Measurements from ENCODE around the gene RERE.
A peak's percentile ranks its signal among the peaks of the same experiment; 100 is the strongest.

RERE gene

GRCh38 chr1:8604041-8604945 lies 213.1 kb downstream of the RERE start:
- DNase-seq (ENCODE audit: low read depth): no peak
- no peak for TF ChIP-seq CTCF (conservative IDR thresholded peaks at IDR 0.05; ENCODE audit: control insufficient read depth, insufficient read depth, low read depth, low read length)
- no peak overlapping the region for H3K4me3 ChIP-seq (ENCODE audit: control insufficient read depth, low read depth, low read length)

- TF ChIP-seq CTCF (conservative IDR thresholded peaks at IDR 0.05; ENCODE audit: control insufficient read depth, insufficient read depth, low read depth, low read length): no peak
- peak; percentile 63 for DNase-seq (ENCODE audit: low read depth)
- no peak overlapping the region for H3K4me3 ChIP-seq (ENCODE audit: control insufficient read depth, low read depth, low read length)
Measured at GRCh38 chr1:8603220-8603616, 214.2 kb downstream of the RERE start.

DNA sequence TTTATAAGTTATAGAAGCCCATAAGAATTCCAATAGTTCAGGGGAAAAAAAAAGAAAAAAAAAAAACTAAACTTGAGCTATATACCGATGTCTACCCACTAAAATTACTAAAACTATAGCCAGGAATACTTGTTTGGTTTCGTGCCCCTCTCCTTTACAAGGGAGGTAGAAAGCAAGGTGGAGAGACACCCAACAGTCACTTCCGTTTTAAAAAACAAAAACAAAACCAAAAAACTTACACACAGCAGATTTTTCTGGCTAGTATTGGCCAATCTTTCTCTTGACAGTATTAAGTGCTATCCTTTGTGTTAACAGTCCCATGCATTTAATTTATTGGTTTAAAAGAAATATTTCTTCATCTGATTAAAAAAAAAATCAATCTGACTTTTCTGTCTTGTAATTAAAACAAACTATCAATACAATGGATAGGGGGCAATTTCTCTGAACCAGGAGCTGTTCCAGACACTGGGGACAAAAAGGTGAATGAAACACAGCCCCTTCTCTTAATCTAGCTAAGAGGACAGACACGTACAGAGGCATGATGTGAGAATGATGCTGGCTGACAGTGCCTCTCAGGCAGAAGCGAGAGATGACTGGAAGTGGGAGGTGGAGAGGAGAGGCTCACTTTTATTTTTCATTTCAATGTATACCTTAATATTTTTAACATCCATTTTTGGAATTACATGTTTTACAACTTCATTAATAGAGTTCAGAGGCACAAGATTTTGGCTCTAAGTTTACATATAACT lies 214.8 kb downstream of the RERE start:
- TF ChIP-seq CTCF (conservative IDR thresholded peaks at IDR 0.05; ENCODE audit: control insufficient read depth, insufficient read depth, low read depth, low read length): no peak
- H3K4me3 ChIP-seq (ENCODE audit: control insufficient read depth, low read depth, low read length): no peak overlapping the region
- no peak for DNase-seq (ENCODE audit: low read depth)

- DNase-seq (ENCODE audit: low read depth): no peak
- TF ChIP-seq CTCF (conservative IDR thresholded peaks at IDR 0.05; ENCODE audit: control insufficient read depth, insufficient read depth, low read depth, low read length): no peak
- no peak overlapping the region for H3K4me3 ChIP-seq (ENCODE audit: control insufficient read depth, low read depth, low read length)
Measured at GRCh38 chr1:8600336-8600735, 217.1 kb downstream of the RERE start.

DNA sequence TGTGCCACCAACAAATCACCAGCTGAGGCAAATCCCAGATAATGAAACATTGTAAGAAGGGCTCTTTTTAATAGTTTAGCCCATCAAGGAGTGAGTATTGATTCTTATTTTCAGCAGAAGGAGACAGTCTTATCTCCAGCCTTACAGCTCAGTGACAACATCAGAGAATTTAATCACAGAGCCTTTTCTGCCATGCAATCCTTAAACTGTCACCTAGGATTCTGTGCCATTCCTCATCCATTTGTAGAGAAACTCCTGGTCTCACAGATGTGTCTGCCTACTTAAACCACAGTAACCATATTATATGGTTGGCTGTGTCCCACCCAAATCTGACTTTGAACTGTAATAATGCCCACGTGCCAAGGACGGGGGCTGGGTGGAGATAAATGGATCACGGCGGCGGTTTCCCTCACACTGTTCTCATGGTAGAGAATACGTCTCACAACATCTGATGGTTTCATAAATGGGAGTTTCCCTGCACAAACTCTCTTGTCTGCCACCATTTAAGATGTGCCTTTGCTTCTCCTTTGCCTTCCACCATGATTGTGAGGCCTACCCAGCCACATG lies 217.7 kb downstream of the RERE start:
- no peak for DNase-seq (ENCODE audit: low read depth)
- no peak overlapping the region for H3K4me3 ChIP-seq (ENCODE audit: control insufficient read depth, low read depth, low read length)
- TF ChIP-seq CTCF (conservative IDR thresholded peaks at IDR 0.05; ENCODE audit: control insufficient read depth, insufficient read depth, low read depth, low read length): no peak

- TF ChIP-seq CTCF (conservative IDR thresholded peaks at IDR 0.05; ENCODE audit: control insufficient read depth, insufficient read depth, low read depth, low read length): no peak
- no peak for DNase-seq (ENCODE audit: low read depth)
- no peak overlapping the region for H3K4me3 ChIP-seq (ENCODE audit: control insufficient read depth, low read depth, low read length)
Measured at GRCh38 chr1:8598783-8599182, 218.7 kb downstream of the RERE start.
